ENCODE data around the gene KRTAP5-8.
"Not testable (repeated sequence)": the region's sequence is repeated elsewhere in the genome, so short reads cannot be mapped to it uniquely, and the experiment has no call there.

Gene KRTAP5-8

GRCh38 chr11:71518506-71519471, 19.0 kb upstream of the KRTAP5-8 start:
- Histone ChIP-seq H3K9me3 (ENCODE audit: insufficient read depth, low read depth, low read length) (no peaks in the 10 kb centered on the region), H3K27me3 (ENCODE audit: insufficient read depth, low read length) (no peaks in the 10 kb centered on the region), H3K27ac (ENCODE audit: low read depth, low read length) (no peak overlapping the region), H3K4me3 (ENCODE audit: low read length) (no peak overlapping the region), H3K9ac (ENCODE audit: low read depth, low read length) (no peak overlapping the region), H3K36me3 (ENCODE audit: insufficient read depth, low read length) (no peaks in the 10 kb centered on the region), H3K4me1 (ENCODE audit: insufficient read depth, low read length) (no peaks in the 10 kb centered on the region)
- 95% methylated on average over 55 of the region's 55 CpGs for WGBS

GRCh38 chr11:71519546-71519945, 18.3 kb upstream of the KRTAP5-8 start:
- 89% methylated on average over 10 of the region's 10 CpGs for WGBS

GRCh38 chr11:71525188-71525937, 12.5 kb upstream of the KRTAP5-8 start:
- H3K27ac ChIP-seq (ENCODE audit: low read depth, low read length): no peak overlapping the region
- no peak overlapping the region for H3K9ac ChIP-seq (ENCODE audit: low read depth, low read length)
- no peaks in the 10 kb centered on the region for H3K4me1 ChIP-seq (ENCODE audit: insufficient read depth, low read length)
- H3K4me3 ChIP-seq (ENCODE audit: low read length): no peak overlapping the region
- 58% methylated on average over 3 of the region's 3 CpGs for WGBS
- no peaks in the 10 kb centered on the region for H3K9me3 ChIP-seq (ENCODE audit: insufficient read depth, low read depth, low read length)
- H3K36me3 ChIP-seq (ENCODE audit: insufficient read depth, low read length): no peaks in the 10 kb centered on the region
- H3K27me3 ChIP-seq (ENCODE audit: insufficient read depth, low read length): no peaks in the 10 kb centered on the region

More at GRCh38 chr11:71519546-71519945, 18.3 kb upstream of the KRTAP5-8 start:
- H3K9ac ChIP-seq (ENCODE audit: low read depth, low read length): no peak overlapping the region
- no peaks in the 10 kb centered on the region for H3K27me3 ChIP-seq (ENCODE audit: insufficient read depth, low read length)
- H3K36me3 ChIP-seq (ENCODE audit: insufficient read depth, low read length): no peaks in the 10 kb centered on the region
- H3K4me1 ChIP-seq (ENCODE audit: insufficient read depth, low read length): no peaks in the 10 kb centered on the region
- no peak overlapping the region for H3K27ac ChIP-seq (ENCODE audit: low read depth, low read length)
- H3K4me3 ChIP-seq (ENCODE audit: low read length): no peak overlapping the region
- no peaks in the 10 kb centered on the region for H3K9me3 ChIP-seq (ENCODE audit: insufficient read depth, low read depth, low read length)

- 87% methylated on average over 2 of the region's 2 CpGs for WGBS
- H3K27ac ChIP-seq (ENCODE audit: low read depth, low read length): no peak overlapping the region
Observed at GRCh38 chr11:71525938-71526495, 11.8 kb upstream of the KRTAP5-8 start.

GRCh38 chr11:71526796-71527575, 10.8 kb upstream of the KRTAP5-8 start, which contains the start of gene KRTAP5-7:
KRTAP5-7 (plus strand) TSS chr11:71527267; CDS start chr11:71527301, 34 bp downstream.
- not testable (repeated sequence) for H3K36me3 ChIP-seq (ENCODE audit: insufficient read depth, low read length); H3K4me1 ChIP-seq (ENCODE audit: insufficient read depth, low read length); H3K4me3 ChIP-seq (ENCODE audit: low read length); H3K27me3 ChIP-seq (ENCODE audit: insufficient read depth, low read length); H3K9ac ChIP-seq (ENCODE audit: low read depth, low read length); H3K9me3 ChIP-seq (ENCODE audit: insufficient read depth, low read depth, low read length); H3K27ac ChIP-seq (ENCODE audit: low read depth, low read length)
- 84% methylated on average over 10 of the region's 10 CpGs for WGBS

More at GRCh38 chr11:71525938-71526495, 11.8 kb upstream of the KRTAP5-8 start:
- Histone ChIP-seq H3K4me3 (ENCODE audit: low read length) (no peak overlapping the region), H3K27me3 (ENCODE audit: insufficient read depth, low read length) (no peaks in the 10 kb centered on the region), H3K9me3 (ENCODE audit: insufficient read depth, low read depth, low read length) (no peaks in the 10 kb centered on the region), H3K4me1 (ENCODE audit: insufficient read depth, low read length) (no peaks in the 10 kb centered on the region), H3K36me3 (ENCODE audit: insufficient read depth, low read length) (no peaks in the 10 kb centered on the region), H3K9ac (ENCODE audit: low read depth, low read length) (no peak overlapping the region)

GRCh38 chr11:71527576-71528210, 10.1 kb upstream of the KRTAP5-8 start:
- Histone ChIP-seq H3K9me3 (ENCODE audit: insufficient read depth, low read depth, low read length) (no peaks in the 10 kb centered on the region), H3K36me3 (ENCODE audit: insufficient read depth, low read length) (no peaks in the 10 kb centered on the region), H3K9ac (ENCODE audit: low read depth, low read length) (no peak overlapping the region), H3K4me3 (ENCODE audit: low read length) (no peak overlapping the region), H3K4me1 (ENCODE audit: insufficient read depth, low read length) (no peaks in the 10 kb centered on the region), H3K27ac (ENCODE audit: low read depth, low read length) (no peak overlapping the region), H3K27me3 (ENCODE audit: insufficient read depth, low read length) (no peaks in the 10 kb centered on the region)
- 87% methylated on average over 6 of the region's 6 CpGs for WGBS

GRCh38 chr11:71530602-71531001, 7.2 kb upstream of the KRTAP5-8 start:
- Histone ChIP-seq H3K4me3 (ENCODE audit: low read length) (no peak overlapping the region), H3K27me3 (ENCODE audit: insufficient read depth, low read length) (no peaks in the 10 kb centered on the region), H3K9ac (ENCODE audit: low read depth, low read length) (no peak overlapping the region), H3K4me1 (ENCODE audit: insufficient read depth, low read length) (no peaks in the 10 kb centered on the region), H3K27ac (ENCODE audit: low read depth, low read length) (no peak overlapping the region), H3K36me3 (ENCODE audit: insufficient read depth, low read length) (no peaks in the 10 kb centered on the region), H3K9me3 (ENCODE audit: insufficient read depth, low read depth, low read length) (no peaks in the 10 kb centered on the region)
- WGBS: 93% methylated on average over 11 of the region's 11 CpGs

- no peak overlapping the region for H3K27ac ChIP-seq (ENCODE audit: low read depth, low read length)
- 84% methylated on average over 10 of the region's 10 CpGs for WGBS
- no peaks in the 10 kb centered on the region for H3K9me3 ChIP-seq (ENCODE audit: insufficient read depth, low read depth, low read length)
- no peak overlapping the region for H3K9ac ChIP-seq (ENCODE audit: low read depth, low read length)
- no peaks in the 10 kb centered on the region for H3K4me1 ChIP-seq (ENCODE audit: insufficient read depth, low read length)
- H3K4me3 ChIP-seq (ENCODE audit: low read length): no peak overlapping the region
- H3K36me3 ChIP-seq (ENCODE audit: insufficient read depth, low read length): no peaks in the 10 kb centered on the region
- H3K27me3 ChIP-seq (ENCODE audit: insufficient read depth, low read length): no peaks in the 10 kb centered on the region
Observed at GRCh38 chr11:71532036-71532610, 5.7 kb upstream of the KRTAP5-8 start.

- H3K4me1 ChIP-seq (ENCODE audit: insufficient read depth, low read length); H3K9ac ChIP-seq (ENCODE audit: low read depth, low read length); H3K27ac ChIP-seq (ENCODE audit: low read depth, low read length); H3K36me3 ChIP-seq (ENCODE audit: insufficient read depth, low read length); H3K27me3 ChIP-seq (ENCODE audit: insufficient read depth, low read length); H3K4me3 ChIP-seq (ENCODE audit: low read length); H3K9me3 ChIP-seq (ENCODE audit: insufficient read depth, low read depth, low read length): not testable (repeated sequence)
- WGBS: 89% methylated on average over 17 of the region's 17 CpGs
Observed at GRCh38 chr11:71534711-71535608, 2.9 kb upstream of the KRTAP5-8 start.
